GM23338 (cell line): ENCODE results near the gene RPTOR.

Experiments used
- CTCF ChIP-seq, 2 experiments: fragments of 200-600 bp in 1 of 2; sonication (generic) in 1 of 2; conservative IDR thresholded peaks; 2 replicates each; pipeline versions ENCODE4 v1.5.1 to v1.6.1; 2016 to 2017; ENCODE audit warnings: antibody characterized with exemption in 2 of 2, low read depth in 2 of 2, mild to moderate bottlenecking in 2 of 2, moderate library complexity in 1 of 2
- JUNB ChIP-seq: IDR thresholded peaks from one replicate; pipeline ENCODE4 v1.6.1; 2016; ENCODE audit warnings: antibody characterized with exemption; ENCODE audit not compliant: unreplicated experiment
- REST ChIP-seq: IDR thresholded peaks from one replicate; pipeline ENCODE4 v1.6.1; 2018; ENCODE audit warnings: antibody characterized with exemption; ENCODE audit not compliant: unreplicated experiment

GRCh38 chr17:80561541-80562114 is 17.0 kb downstream of the RPTOR start:
- TF ChIP-seq CTCF (conservative IDR thresholded peaks at IDR 0.05; ENCODE audit: low read depth in 2 of 2) (no peak), REST (no peak), JUNB (no peak)
